HL-60/S4 treated with phorbol 12-myristate 13-acetate at 8.2 ng/mL for 4 days and 3 days (cell line): ENCODE data around the gene ARHGAP9.

Source experiments
- in situ Hi-C: fragments of 300-500 bp; cut with MboI; formaldehyde crosslinking; loops from 2 replicates; pipeline ENCODE4 v1.15.0; 2022; ENCODE audit warnings: low sequenced_read_pairs

The ARHGAP9 gene

GRCh38 chr12:57460841-57461275 lies 18.8 kb downstream of the ARHGAP9 start:
- in situ Hi-C loops: loop anchor here (25.0 kb wide), 1 partner anchor 374 kb away; the partner anchor contains the start of genes NAB2 and NEMP1

GRCh38 chr12:57460468-57460784 lies 19.2 kb downstream of the ARHGAP9 start:
- in situ Hi-C loops: loop anchor here (25.0 kb wide), 1 partner anchor 373 kb away; the partner anchor contains the start of genes NAB2 and NEMP1

DNA sequence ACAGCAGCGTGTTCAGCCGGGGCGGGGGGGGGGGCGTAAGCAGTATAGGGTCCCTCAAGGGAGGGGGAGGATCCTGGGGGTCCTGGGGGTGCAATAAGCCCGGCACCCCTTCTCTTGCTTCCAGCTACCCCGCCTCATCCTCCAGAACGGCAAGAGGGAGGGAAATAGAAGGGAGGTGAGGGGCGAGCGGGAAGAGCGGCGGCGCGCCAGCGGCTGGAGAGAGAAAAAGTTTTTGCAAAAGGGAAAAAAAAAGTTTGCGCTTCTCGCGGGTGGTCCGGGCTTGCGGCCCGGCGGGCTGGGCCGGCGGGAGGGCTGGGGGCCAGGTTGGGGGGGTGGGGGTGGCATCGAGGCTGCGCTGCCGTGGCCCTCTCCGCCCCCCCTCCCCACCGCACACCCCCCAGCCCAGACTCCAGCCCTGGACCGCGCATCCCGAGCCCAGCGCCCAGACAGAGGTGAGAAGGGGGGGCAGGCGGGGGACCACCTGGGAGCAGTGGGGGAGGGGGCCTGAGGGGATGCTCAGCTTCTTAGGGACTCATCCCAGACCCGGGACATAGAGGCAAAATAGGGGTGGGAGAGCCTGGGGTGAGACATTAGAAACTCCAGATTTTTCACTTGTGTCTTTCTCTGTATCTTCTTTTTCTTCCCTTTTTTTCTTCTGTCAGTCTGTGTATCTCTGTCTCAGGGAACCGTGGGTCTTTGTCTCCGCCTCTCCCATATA lies 19.8 kb downstream of the ARHGAP9 start, which contains the start of gene GLI1:
TSS of gene GLI1 (plus strand) at position 36 of the 718 bp plus-strand sequence. CDS start 3,907 bp downstream, outside the sequence.
- in situ Hi-C loops: loop anchor here (25.0 kb wide), 1 partner anchor 373 kb away; the partner anchor contains the start of genes NAB2 and NEMP1

- in situ Hi-C loops: loop anchor here (25.0 kb wide), 1 partner anchor 372 kb away; the partner anchor contains the start of genes NAB2 and NEMP1
Observed at GRCh38 chr12:57459055-57459749, 20.5 kb downstream of the ARHGAP9 start.

- in situ Hi-C loops: loop anchor here (25.0 kb wide), 1 partner anchor 371 kb away; the partner anchor contains the start of genes NAB2 and NEMP1
Observed at GRCh38 chr12:57458665-57459054, 21.0 kb downstream of the ARHGAP9 start.

DNA sequence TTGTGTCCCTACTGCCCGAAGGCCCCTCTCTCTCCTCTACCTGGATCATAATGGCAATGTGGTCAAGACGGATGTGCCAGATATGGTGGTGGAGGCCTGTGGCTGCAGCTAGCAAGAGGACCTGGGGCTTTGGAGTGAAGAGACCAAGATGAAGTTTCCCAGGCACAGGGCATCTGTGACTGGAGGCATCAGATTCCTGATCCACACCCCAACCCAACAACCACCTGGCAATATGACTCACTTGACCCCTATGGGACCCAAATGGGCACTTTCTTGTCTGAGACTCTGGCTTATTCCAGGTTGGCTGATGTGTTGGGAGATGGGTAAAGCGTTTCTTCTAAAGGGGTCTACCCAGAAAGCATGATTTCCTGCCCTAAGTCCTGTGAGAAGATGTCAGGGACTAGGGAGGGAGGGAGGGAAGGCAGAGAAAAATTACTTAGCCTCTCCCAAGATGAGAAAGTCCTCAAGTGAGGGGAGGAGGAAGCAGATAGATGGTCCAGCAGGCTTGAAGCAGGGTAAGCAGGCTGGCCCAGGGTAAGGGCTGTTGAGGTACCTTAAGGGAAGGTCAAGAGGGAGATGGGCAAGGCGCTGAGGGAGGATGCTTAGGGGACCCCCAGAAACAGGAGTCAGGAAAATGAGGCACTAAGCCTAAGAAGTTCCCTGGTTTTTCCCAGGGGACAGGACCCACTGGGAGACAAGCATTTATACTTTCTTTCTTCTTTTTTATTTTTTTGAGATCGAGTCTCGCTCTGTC lies 22.8 kb downstream of the ARHGAP9 start:
- in situ Hi-C loops: loop anchor here (25.0 kb wide), 1 partner anchor 370 kb away; the partner anchor contains the start of genes NAB2 and NEMP1

DNA sequence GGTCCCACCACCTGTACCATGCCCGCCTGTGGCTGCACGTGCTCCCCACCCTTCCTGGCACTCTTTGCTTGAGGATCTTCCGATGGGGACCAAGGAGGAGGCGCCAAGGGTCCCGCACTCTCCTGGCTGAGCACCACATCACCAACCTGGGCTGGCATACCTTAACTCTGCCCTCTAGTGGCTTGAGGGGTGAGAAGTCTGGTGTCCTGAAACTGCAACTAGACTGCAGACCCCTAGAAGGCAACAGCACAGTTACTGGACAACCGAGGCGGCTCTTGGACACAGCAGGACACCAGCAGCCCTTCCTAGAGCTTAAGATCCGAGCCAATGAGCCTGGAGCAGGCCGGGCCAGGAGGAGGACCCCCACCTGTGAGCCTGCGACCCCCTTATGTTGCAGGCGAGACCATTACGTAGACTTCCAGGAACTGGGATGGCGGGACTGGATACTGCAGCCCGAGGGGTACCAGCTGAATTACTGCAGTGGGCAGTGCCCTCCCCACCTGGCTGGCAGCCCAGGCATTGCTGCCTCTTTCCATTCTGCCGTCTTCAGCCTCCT lies 23.4 kb downstream of the ARHGAP9 start:
- in situ Hi-C loops: loop anchor here (25.0 kb wide), 1 partner anchor 369 kb away; the partner anchor contains the start of genes NAB2 and NEMP1

DNA sequence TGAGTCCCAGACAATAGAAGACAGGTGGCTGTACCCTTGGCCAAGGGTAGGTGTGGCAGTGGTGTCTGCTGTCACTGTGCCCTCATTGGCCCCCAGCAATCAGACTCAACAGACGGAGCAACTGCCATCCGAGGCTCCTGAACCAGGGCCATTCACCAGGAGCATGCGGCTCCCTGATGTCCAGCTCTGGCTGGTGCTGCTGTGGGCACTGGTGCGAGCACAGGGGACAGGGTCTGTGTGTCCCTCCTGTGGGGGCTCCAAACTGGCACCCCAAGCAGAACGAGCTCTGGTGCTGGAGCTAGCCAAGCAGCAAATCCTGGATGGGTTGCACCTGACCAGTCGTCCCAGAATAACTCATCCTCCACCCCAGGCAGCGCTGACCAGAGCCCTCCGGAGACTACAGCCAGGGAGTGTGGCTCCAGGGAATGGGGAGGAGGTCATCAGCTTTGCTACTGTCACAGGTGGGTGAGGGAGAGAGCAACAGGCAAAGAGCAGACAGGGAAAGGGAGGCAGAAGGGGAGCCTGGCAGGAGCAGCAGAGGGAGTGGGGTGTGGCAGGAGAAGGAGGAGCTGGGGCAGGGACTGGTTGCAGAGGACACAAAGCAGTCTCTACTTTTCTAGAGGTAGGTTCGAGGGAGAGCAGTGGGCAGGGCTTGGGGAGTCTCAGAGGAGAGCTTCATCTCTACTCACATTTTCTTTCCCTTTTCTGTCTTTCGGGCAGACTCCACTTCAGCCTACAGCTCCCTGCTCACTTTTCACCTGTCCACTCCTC lies 24.1 kb downstream of the ARHGAP9 start:
- in situ Hi-C loops: loop anchor here (25.0 kb wide), 1 partner anchor 368 kb away; the partner anchor contains the start of genes NAB2 and NEMP1

DNA sequence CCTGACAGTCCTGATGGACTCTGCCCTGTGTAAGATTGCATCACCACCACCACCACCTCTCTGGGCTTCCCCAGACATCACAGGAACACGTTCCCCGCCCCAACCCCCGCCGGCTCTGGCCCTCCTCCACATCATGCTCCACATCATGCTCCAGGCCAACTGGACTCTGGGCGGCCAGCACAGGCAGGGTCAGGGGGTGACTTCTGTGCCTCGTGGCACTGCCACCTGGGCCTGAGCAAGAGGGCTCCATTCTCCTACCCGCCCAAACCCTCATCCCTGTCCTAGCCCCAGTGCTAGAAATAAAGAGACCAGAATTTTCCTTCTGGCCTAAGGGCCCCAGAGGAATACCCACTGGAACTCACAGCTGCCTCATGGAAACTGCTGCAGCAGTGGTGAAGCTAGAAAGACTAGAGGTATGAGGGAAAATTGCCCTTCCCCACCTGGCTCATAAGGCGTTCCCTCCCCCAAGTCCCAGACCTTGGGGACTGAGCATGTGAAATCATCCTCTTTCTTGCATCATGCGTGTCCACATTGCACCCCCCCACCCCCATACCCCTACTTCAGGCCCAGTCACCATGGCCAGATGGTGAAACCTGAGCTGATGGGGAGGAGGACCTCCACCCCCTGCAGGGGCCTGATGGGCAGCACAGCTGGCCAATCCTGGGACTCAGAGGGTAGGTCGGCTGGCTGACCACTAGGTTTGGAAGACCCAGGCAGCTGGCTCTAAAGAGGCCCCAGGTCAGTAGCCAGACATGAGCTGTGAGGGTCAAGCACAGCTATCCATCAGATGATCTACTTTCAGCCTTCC lies 24.9 kb downstream of the ARHGAP9 start, which contains the start of gene INHBE:
TSS of gene INHBE (plus strand) at position 742 of the 808 bp plus-strand sequence. CDS start 230 bp downstream, outside the sequence.
- in situ Hi-C loops: loop anchor here (25.0 kb wide), 1 partner anchor 367 kb away; the partner anchor contains the start of genes NAB2 and NEMP1

DNA sequence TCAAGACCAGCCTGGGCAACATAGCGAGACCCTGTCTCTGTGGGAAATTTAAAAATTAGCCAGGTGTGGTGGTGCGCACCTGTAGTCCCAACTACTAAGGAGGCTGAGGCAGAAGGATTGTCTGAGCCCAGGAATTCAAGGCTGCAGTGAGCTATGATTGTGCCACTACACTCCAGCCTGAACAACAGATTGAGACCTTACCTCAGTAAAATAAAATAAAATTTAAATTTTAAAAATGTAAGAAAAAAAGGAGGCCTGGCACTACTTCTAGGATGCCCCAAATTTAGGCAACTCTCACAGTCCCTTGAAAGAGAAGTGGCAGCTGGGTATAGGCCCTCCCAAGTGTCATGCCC lies 25.5 kb downstream of the ARHGAP9 start:
- in situ Hi-C loops: loop anchor here (25.0 kb wide), 1 partner anchor 367 kb away; the partner anchor contains the start of genes NAB2 and NEMP1

DNA sequence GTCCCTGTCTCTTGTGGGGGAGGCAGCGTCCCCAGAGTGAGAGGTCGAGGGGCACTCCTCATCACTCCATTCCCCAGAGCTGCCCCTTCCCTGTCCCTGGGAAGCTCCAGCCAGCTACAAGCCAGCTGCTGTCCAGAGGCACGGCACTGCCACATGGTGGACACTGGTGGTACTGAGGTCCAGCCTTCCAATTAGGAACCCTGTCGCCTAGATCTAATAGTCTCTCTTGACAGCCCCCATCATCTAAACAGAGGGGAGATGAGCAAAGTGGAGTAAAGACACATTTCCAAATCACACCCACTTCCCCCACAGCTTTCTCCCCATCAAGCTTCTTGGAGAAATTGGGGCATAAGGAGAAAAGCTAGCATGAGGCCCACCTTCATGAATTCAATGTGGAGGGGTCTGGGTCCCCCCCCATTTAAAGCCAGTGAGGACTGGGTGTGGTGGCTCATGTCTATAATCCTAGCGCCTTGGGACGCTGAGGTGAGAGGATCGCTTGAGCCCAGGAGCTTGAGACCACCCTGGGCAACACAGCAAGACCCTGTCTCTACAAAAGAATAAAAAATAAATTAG lies 26.6 kb downstream of the ARHGAP9 start:
- in situ Hi-C loops: loop anchor here (25.0 kb wide), 1 partner anchor 366 kb away; the partner anchor contains the start of genes NAB2 and NEMP1

DNA sequence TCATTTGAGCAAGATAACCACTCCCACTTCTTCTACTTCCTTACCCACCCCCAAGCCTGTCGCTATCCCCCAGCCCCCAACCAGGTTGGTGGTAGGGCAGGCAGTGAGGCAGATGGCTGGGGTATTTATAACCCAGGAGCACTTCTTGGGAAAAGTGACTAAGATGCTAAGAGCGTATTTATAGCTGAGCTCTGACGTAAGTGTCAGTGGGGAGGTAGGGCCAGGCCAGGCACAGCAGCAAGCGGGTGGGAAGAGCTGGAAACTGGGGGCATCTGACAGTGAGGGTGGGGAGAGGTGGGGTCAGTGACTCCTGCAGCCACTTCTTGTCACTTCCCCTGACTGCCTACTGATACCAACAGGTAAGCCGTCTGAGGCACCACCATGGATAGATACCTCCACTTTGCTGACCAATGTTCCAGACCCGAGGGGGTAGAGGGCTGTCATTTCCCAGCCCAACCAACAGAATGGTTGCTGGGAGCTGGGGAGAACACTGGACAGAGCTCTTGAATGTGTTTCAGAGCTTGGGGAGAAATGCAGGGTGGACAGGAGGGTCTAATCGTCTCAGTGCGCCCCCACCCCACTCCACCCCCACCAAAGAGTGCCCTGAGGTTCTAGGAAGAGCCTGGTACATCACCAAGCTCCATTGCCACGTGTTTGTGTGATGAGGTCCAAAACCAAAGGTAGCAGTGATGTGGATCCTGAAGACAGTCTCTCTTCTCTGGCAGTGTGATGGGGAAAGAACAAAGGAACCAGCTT lies 27.3 kb downstream of the ARHGAP9 start:
- in situ Hi-C loops: loop anchor here (25.0 kb wide), 1 partner anchor 365 kb away; the partner anchor contains the start of genes NAB2 and NEMP1

GRCh38 chr12:57451233-57451778 lies 28.4 kb downstream of the ARHGAP9 start:
- in situ Hi-C loops: loop anchor here (25.0 kb wide), 1 partner anchor 364 kb away; the partner anchor contains the start of genes NAB2 and NEMP1

DNA sequence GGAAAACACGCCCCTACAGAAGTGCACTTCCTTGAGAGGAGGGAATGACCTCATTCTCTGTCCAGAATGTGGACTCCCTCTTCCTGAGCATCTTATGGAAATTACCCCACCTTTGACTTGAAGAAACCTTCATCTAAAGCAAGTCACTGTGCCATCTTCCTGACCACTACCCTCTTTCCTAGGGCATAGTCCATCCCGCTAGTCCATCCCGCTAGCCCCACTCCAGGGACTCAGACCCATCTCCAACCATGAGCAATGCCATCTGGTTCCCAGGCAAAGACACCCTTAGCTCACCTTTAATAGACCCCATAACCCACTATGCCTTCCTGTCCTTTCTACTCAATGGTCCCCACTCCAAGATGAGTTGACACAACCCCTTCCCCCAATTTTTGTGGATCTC lies 29.6 kb downstream of the ARHGAP9 start:
- in situ Hi-C loops: loop anchor here (25.0 kb wide), 1 partner anchor 363 kb away; the partner anchor contains the start of genes NAB2 and NEMP1

DNA sequence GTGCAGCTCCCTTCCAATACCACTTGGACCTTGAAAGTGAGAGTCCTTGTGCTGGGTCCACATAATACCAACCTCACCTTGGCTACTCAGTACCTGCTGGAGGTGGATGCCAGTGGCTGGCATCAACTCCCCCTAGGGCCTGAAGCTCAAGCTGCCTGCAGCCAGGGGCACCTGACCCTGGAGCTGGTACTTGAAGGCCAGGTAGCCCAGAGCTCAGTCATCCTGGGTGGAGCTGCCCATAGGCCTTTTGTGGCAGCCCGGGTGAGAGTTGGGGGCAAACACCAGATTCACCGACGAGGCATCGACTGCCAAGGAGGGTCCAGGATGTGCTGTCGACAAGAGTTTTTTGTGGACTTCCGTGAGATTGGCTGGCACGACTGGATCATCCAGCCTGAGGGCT lies 30.3 kb downstream of the ARHGAP9 start:
- in situ Hi-C loops: no loop called here

- in situ Hi-C loops: no loop called here
Observed at GRCh38 chr12:57448669-57449068, 31.0 kb downstream of the ARHGAP9 start.
